Head of caudate nucleus (tissue), 42 donors: ENCODE measurements around the gene TNFAIP6.

Experiments used
- DNase-seq, 42 donors: peaks; one replicate each; pipeline versions ENCODE4 v3.0.0 to v3.0.0-alpha.2; 2020 to 2021; ENCODE audit warnings: mixed read lengths in 7 of 42
- intact Hi-C: fragments of 100-400 bp; cut with DNase I; formaldehyde crosslinking; loops from one replicate; pipeline ENCODE4 v1.15.0; 2022

Gene TNFAIP6

DNA sequence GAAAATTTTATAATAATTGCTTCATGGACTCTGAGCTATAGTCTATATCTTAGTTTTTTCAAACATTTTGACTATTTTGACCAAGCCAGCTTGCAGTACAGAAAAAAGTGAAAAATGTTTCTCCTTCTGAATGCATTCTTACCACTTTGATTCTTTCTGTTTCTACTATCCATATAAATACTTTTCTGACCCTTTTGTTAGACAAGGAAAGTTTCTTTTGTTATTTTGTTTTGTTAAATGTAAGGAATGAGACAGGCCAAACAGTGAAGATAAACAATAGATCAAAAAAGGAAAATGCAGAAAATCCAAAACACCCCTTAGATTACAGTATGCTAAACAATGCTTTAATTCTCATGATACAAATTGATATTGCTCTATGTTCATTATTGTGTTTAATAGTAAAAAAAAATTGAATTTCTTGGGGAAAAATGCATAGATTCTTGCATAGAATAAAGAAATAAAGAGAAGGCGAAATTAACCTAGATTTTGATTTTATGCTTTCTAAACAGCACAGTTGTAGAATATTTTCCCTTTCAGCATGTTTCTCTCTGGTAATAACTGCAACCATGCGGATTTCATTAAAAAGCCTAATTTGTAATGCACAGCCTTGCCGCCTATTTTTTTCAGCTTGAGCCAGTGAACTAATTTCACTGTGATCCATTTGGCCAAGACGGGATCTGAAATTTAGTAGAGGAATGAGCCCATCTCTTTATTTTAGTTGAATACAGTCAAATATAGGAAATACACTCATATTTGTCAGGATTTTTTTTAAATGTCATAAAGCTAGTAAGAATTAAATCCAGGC lies 976 bp downstream of the TNFAIP6 start:
- DNase-seq: no peak

DNA sequence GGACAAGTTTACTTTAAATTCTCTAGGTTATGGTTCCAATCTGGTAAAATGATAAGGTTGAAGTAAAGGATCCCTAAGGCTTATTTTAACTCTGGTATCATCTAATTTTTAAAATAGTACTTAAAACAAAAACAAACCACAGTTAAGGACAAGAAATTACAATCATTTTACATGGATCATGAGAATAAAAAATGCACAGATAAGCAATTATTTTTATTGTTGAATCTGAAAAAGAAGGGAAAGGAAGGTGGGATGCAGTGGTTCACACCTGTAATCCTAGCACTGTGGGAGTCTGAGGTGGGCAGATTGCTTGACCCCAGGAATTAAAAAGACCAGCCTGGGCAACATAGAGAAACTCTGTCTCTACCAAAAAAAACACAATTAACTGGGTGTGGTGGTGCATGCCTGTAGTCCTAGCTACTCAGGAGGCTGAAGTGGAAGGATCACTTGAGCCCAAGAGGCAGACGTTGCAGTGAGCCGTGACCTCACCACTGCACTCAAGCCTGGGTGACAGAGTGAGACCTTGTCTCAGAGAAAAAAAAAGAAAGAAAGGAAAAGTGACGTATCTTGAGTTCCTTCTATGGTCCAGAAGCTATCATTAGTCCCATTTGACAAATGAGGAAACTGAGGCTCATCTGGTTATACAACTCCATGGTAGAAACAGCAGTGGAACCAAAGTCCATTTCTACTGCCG lies 2.5 kb downstream of the TNFAIP6 start:
- intact Hi-C loops: no loop called here
- no peak for DNase-seq

More for the DNA sequence above, 976 bp downstream of the TNFAIP6 start:
- intact Hi-C loops: no loop called here

DNA sequence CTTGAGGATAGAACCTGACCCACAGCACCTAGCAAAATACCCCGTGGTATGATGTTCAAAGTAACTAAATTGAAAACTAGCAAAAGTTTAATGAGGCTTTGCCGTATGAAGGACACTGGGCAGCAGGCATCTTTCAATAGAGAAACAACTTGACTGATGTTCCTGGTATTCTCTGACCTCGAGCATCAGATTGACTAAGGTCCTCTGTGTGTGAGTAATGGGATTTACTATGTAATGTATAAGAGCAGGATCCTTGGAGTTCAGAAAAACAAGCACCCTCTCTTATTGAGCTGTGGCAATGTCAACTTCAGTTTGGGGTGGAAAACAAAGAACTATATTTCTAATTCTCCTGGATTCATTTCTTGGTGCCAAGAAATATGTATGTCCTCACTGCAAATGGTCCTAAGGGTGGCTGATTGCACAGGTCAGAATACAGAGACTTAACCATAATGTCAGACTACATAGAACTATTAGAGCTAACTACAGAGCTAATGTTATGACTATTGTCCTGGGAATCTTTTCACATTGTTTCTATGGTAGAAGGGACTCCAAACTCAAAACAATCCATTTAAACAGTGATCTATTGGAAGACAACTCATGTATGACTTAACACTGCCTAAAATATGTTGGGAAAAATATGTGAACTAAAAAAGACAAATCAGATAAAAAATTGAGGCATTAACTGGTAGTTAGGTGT lies 4.4 kb downstream of the TNFAIP6 start:
- DNase-seq: no peak
- intact Hi-C loops: no loop called here

DNA sequence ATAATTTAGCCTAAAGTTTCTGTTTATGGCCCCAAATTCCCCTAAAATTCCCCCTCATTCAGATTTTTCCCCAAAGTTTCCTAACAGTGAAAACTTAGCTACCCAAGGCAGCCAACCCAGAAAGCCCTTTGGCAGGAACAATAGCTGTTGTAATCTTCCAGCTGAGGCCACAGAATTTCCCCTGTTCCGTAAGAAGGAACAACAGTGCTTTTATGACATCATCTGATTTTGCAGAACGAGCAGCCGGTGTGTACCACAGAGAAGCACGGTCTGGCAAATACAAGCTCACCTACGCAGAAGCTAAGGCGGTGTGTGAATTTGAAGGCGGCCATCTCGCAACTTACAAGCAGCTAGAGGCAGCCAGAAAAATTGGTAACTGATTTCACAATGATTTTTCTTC lies 6.3 kb downstream of the TNFAIP6 start:
- intact Hi-C loops: no loop called here
- DNase-seq: peak in 34 of 42 donors; percentile 5 to 75 (median 44)

DNA sequence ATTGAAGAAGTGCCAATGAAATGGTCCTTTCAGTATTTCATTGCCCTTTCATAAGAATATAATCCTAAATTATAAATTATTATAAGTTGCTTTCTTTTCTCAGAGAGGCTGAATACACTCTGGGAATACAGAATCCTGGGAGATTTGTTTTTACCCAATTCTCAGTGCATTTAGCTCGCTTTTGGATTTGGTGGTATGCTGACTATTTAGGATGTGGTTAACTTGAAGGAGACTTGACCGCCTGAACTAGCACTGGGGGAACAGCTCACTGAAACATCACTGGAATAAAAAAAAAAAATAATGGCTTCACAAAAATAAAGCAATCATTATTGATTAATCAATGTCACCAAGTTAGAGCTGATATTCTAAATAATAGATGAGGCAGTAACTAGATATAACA lies 10.2 kb downstream of the TNFAIP6 start:
- no peak for DNase-seq
- intact Hi-C loops: no loop called here

DNA sequence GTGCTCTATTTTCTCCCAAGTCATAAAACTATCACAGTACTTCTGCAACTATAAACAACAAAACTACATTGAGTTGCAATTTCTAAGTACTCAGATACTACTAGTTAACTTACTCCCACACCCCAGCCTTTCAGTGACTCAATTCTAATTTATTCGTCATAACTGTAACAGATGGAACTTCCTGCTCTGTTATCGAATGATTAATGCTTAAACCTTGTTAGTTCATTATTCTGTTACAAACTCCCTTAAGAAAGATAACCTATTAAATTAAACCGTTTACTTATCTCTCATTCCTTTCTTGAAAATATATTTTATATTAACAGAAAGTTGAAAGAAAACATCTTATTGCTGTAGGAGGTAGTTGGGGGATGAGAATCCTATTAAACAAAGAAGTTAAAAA lies 17.0 kb downstream of the TNFAIP6 start:
- DNase-seq: peak in 1 of 42 donors; percentile 15
- intact Hi-C loops: no loop called here

DNA sequence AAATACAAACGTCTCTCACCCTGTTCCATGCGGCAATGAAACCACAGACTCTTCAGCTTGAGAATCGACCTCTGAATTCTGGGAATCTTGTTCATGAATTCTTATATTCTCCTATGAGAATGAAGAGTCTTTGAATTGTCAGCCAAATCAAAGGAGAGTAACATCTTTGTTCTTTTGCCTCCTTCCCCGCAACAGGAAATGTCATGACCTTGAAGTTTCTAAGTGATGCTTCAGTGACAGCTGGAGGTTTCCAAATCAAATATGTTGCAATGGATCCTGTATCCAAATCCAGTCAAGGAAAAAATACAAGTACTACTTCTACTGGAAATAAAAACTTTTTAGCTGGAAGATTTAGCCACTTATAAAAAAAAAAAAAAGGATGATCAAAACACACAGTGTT lies 21.8 kb downstream of the TNFAIP6 start:
- intact Hi-C loops: no loop called here
- DNase-seq: no peak

DNA sequence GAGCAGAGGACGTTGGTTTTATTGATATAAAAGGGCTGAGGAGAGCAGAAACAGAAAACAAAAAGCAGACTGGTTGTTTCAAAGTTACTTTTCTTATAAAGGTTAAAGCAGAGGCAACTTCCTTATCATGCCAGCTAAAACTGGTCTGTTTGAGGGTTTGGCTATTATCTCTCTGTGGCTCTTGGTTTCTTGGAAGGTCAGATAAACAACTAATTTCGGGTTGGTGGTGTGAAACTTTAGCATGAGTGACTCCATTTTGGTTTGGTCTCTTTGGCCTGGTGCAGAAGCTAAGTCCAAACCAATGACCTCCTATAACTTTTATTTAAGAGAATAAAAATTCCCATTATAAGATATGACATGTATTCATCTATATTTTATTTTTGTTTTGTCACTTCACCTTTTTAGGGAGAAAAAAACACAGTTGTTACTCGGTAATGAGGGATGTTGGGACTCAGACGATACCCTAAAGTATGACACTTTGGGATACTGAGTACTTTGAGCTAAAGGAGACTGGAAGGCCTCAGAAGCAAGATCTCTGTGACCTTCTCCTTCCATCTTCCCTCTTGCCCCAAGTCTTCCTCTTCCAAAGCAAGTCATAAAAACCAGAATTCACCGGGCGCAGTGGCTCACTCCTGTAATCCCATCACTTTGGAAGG lies 23.3 kb downstream of the TNFAIP6 start:
- intact Hi-C loops: no loop called here
- DNase-seq: no peak

DNA sequence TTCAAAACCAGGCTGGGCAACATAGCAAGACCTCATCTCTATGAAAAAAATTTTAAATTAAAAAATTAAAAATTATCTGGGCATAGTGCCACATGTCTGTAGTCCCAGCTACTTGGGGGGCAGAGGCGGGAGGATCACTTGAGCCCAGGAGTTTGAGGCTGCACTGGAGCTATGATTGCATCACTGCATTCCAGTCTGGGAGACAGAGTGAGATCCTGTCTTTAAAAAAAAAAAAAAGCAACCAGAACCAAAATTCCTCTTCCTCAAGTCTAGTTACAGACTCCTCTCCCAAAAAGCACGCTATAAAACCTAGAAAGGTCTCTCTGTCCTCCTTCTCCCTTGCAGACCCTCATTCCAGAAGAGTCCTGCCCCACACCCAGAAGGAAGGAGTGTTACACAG lies 23.9 kb downstream of the TNFAIP6 start:
- DNase-seq: no peak

DNA sequence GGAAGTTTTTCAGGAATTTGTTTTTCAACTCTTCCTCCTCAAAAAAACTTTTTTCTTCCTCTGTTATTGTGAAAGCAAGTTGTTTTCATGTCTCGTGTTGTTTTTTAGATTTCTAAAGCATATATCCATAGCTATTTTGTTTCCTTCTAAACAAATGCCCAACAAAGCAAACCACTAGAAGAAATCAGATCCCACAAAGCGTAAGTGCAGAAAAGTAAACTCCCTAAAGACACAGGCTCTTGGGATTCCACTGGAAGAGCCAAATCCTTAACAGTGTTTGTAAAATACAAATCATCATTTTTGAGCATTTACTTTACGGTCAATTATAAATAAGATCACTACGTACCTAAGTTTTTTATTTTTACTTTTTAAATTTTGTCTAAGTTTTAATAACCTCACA lies 30.6 kb downstream of the TNFAIP6 start:
- no peak for DNase-seq
- intact Hi-C loops: no loop called here

More for the DNA sequence above, 23.9 kb downstream of the TNFAIP6 start:
- intact Hi-C loops: no loop called here

DNA sequence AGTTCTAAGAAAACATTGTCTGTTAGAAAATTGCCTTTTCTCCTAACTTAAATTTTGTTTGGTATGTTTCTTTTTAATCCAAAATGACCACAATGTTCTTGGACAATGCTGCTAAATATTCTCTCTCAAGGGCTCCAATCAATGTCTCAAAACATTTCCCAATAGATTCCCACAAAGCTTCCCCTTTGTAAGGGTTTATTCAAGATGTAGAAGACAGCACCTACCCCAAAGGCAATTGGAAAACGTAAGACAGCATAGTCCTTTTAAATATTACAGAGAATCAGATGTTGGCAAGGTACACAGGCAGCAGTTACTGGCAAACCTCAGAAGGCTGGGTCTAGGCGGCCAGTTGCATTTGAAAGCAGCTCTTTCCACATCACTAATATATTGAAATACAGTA lies 34.0 kb downstream of the TNFAIP6 start:
- intact Hi-C loops: no loop called here
- no peak for DNase-seq

DNA sequence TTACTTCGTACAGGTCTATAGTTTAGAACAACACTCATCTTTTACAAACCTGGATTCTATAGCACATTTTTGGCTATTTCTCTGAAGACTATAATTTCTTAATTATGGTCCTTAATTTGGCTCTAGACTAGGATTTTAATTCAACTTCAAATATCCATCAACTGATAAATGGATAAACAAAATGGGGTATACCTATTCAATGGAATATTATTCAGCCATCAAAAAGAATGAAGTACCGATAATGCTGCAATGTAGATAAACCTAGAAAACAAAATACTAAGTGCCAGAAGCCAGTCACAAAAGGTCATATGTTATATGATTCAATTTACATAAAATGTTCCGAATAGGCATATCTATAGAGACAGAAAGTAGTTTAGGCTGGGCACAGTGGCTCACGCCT lies 37.1 kb downstream of the TNFAIP6 start:
- intact Hi-C loops: no loop called here
- no peak for DNase-seq

DNA sequence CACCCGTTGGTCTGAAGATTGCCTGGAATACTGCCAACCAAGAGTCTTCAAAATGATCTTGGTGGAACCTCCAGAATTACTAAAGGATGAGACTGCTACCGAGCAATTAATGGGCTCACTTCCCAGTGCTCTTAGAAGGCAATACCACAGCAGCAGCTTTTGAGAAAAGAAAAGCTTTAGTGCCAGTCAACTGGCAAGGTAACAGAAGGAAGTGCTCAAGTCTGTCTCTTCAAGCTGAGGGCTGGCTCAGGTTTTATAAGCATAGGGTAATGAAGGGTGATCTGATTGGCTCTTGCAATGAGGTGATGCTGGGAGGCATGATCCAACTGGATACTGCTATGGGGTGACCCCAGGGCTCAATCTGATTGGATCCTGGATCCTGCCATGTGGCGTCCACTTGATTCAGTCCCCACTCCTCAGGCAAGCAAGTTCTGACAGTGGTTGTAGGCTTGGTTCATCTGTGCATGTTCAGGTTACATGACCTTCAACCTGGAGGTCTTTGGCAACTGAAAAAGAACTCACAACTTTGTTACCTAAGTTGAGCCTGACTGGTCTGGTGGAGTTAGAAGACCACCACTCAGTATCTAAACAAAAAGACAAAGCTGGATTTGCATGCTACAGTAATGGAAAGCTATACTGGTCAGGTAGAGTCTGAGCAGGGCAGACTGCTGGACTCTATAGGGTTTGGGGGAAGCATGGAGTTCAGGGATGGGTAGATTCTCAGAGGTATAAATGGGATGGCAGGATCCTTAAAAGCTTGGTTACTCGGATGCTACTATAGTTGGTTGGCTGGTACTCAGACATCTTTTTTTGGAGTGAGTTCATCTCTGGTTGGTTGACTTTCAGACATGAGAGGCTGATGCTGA lies 38.4 kb downstream of the TNFAIP6 start:
- intact Hi-C loops: no loop called here
- no peak for DNase-seq

DNA sequence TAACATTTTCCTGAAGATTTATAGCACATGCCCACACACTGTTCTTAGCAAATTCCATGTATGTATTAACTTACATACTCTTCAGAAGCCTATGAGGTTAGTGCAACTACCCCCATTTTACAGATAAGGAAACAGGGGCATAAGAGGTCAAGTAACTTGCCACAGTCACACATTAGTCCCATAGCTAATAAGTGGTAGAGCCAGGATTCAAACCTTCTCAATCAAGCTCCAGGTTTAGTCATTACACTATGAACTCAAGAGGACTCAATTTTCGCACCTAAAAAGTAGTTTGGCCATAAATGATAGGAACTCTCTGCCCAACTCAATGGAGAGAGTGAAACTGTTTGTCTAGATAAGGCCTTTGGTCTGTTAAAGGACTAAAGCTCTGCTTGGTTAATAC lies 42.6 kb downstream of the TNFAIP6 start:
- no peak for DNase-seq
- intact Hi-C loops: no loop called here

DNA sequence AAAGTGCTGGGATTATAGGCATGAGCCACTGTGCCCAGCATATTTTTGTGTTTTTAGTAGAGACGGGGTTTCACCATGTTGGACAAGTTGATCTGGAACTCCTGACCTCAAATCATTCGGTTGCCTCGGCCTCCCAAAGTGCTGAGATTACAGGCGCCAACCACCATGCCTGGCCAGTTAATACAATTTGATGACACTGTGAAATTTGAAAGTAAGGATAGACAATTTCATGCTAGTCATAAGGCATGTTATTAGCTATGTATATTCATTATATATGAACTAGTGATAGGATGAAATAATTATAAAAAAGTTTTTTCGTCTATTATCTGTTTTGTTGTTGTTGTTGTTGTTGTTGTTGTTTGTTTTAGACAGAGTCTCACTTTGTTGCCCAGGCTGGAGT lies 43.8 kb downstream of the TNFAIP6 start:
- intact Hi-C loops: no loop called here

DNA sequence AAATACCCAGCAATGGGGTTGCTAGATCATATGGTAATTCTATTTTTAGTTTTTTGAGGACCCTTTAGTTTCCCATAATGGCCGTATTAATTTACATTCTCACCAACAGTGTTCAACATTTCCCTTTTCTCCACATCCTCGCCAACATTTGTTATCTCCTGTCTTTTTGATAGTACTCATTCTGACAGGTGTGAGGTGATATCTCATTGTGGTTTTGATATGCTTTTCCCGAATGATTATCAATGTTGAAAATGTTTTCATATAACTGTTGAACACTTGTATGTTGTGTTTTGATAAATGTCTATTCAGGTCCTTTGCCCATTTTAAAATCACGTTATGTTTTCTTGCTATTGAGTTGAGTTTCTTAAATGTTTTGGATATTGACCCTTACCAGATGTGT lies 46.5 kb downstream of the TNFAIP6 start:
- no peak for DNase-seq
- intact Hi-C loops: no loop called here

More for the DNA sequence above, 43.8 kb downstream of the TNFAIP6 start:
- DNase-seq: no peak

DNA sequence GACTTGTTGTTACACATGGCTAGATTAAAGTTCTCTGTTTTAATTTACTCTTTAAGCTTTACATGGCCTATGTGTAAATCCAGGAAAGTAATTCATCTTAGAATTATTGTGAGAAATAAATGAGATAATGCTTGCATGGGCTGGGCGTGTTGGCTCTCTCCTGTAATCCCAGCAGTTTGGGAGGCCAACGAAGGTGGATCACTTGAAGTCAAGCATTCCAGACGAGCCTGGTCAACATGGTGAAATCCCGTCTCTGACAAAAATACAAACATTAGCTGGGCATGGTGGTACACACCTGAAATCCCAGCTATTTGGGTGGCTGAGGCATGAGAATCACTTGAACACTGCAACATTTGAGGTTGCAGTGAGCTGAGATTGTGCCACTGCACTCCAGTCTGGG lies 48.0 kb downstream of the TNFAIP6 start:
- intact Hi-C loops: no loop called here
- DNase-seq: no peak

DNA sequence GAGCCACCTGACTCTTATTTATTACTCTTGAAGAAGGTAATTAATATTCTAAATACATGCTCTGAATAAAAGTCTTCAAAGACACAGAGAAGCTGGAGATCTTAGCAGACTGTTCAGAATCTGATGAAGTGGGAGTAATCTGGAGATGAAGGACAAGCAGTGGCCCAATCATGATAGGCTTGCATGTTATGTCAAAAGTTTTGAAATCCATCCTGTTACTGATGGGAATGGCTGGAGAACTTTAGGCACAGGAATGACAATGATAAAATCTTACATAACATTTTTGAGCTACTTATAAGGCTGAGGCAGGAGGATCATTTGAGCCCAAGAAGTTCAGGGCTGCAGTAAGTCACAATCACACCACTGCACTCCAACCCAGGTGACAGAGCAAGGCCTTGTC lies 49.9 kb downstream of the TNFAIP6 start:
- intact Hi-C loops: no loop called here
- DNase-seq: no peak
